ENCODE measurements around the gene LY6G5B. TPM values are rescaled to one million over a fixed set of nuclear protein-coding genes. Genes with fewer than 3 reads are reported as not detected.
A peak's percentile ranks its signal among the peaks of the same experiment; 100 is the strongest.
"Not testable (repeated sequence)": the region's sequence is repeated elsewhere in the genome, so short reads cannot be mapped to it uniquely, and the experiment has no call there.

LY6G5B gene
- total RNA-seq, 2 donors from 2014 or later: 0.67 to 1.8 TPM

GRCh38 chr6:31707701-31708100 lies 37.9 kb downstream of the LY6G5B start:
- Histone ChIP-seq H3K4me1 (no peaks in the 10 kb centered on the region), H3K9me3 (no peaks in the 10 kb centered on the region), H3K4me3 (no peak overlapping the region), H3K27ac (no peak overlapping the region), H3K36me3 (no peaks in the 10 kb centered on the region), H3K27me3 (no peaks in the 10 kb centered on the region)
- TF ChIP-seq CTCF (IDR thresholded peaks at IDR 0.05): no peak
- no peak for DNase-seq (ENCODE audit: low spot score)

DNA sequence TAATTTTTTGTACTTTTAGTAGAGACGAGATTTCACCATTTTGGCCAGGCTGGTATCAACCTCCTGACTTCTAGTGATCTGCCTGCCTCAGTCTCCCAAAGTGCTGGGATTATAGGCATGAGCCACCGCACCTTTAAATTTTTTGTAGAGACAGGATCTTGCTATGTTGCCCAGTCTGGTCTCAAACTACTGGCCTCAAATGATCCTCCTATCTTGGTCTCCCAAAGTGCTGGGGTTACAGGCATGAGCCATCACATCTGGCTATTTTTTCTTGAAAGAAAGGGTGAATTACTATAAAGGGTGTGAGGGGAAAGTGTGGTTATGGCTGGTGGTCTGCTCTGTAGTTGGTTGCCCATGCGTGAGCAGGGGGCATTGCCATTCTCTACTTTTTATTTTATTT lies 38.4 kb downstream of the LY6G5B start:
- H3K4me3 ChIP-seq: no peak overlapping the region
- no peaks in the 10 kb centered on the region for H3K9me3 ChIP-seq

DNA sequence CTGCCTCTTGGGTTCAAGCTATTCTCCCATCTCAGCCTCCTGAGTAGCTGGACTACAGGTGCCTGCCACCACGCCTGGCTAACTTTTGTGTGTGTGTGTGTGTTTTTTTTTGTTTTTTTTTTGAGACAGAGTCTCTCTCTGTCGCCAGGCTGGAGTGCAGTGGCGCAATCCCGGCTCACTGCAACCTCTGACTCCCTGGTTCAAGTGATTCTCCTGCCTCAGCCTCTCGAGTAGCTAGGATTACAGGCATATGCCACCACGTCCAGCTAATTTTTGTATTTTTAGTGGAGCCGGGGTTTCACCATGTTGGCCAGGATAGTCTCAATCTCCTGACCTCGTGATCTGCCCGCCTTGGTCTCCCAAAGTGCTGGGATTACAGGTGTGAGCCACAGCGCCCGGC lies 39.4 kb downstream of the LY6G5B start:
- not testable (repeated sequence) for H3K27me3 ChIP-seq; H3K4me1 ChIP-seq; H3K36me3 ChIP-seq; H3K4me3 ChIP-seq; H3K9me3 ChIP-seq; DNase-seq (ENCODE audit: low spot score); H3K27ac ChIP-seq

More for the DNA sequence above, 38.4 kb downstream of the LY6G5B start:
- Histone ChIP-seq H3K27ac (no peak overlapping the region), H3K4me1 (no peaks in the 10 kb centered on the region), H3K27me3 (no peaks in the 10 kb centered on the region), H3K36me3 (no peaks in the 10 kb centered on the region)
- no peak for TF ChIP-seq CTCF (IDR thresholded peaks at IDR 0.05)
- DNase-seq (ENCODE audit: low spot score): no peak

- no peaks in the 10 kb centered on the region for H3K4me1 ChIP-seq
- no peaks in the 10 kb centered on the region for H3K36me3 ChIP-seq
- H3K27me3 ChIP-seq: no peaks in the 10 kb centered on the region
- TF ChIP-seq CTCF (IDR thresholded peaks at IDR 0.05): no peak
- DNase-seq (ENCODE audit: low spot score): no peak
- no peak overlapping the region for H3K4me3 ChIP-seq
- no peaks in the 10 kb centered on the region for H3K9me3 ChIP-seq
- no peak overlapping the region for H3K27ac ChIP-seq
These were observed 40.9 kb downstream of the LY6G5B start for GRCh38 chr6:31710523-31711219.

- Histone ChIP-seq H3K9me3 (no peaks in the 10 kb centered on the region), H3K4me3 (no peak overlapping the region), H3K27ac (no peak overlapping the region), H3K27me3 (no peaks in the 10 kb centered on the region), H3K4me1 (no peaks in the 10 kb centered on the region), H3K36me3 (no peaks in the 10 kb centered on the region)
- DNase-seq (ENCODE audit: low spot score): no peak
- TF ChIP-seq CTCF (IDR thresholded peaks at IDR 0.05): no peak
These were observed 41.5 kb downstream of the LY6G5B start for GRCh38 chr6:31711233-31711632.

DNA sequence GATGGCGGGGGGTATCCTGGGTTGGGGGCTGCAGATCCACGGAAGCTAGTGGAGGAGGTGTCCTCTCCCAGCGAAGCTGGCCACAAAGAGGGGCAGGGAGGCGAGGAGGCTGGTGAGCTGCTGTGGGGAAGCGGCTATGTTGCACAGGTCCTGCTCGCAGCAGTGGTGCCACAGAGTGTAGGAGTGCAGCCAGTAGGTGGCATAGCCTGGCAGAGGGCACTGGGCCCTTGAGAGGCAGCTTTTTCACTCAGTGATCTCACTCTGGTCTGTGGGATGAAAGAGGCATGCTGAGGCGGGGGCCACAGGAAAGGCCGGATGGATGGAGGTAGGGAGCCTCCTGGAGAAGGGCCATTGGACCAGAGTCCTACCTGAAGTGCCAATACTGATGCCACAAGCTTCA lies 42.5 kb downstream of the LY6G5B start:
- Histone ChIP-seq H3K27me3 (no peaks in the 10 kb centered on the region), H3K9me3 (no peaks in the 10 kb centered on the region), H3K27ac (no peak overlapping the region), H3K4me1 (no peaks in the 10 kb centered on the region), H3K4me3 (no peak overlapping the region), H3K36me3 (no peaks in the 10 kb centered on the region)
- DNase-seq (ENCODE audit: low spot score): no peak
- TF ChIP-seq CTCF (IDR thresholded peaks at IDR 0.05): peak in 1 of 2 donors; percentile 32

Measured in right atrium auricular region (tissue), 2 donors.